GM12873 (cell line): ENCODE measurements around the gene GLRX5.

Source experiments
- TF ChIP-seq, protein P1 (sequence below): IDR thresholded peaks from 2 replicates; pipeline ENCODE4 v1.5.1; 2012; ENCODE audit warnings: low read depth, mild to moderate bottlenecking, moderate library complexity, low read length, control low read depth; ENCODE audit not compliant: insufficient read depth; ENCODE audit errors: missing control alignments

GLRX5 gene

DNA sequence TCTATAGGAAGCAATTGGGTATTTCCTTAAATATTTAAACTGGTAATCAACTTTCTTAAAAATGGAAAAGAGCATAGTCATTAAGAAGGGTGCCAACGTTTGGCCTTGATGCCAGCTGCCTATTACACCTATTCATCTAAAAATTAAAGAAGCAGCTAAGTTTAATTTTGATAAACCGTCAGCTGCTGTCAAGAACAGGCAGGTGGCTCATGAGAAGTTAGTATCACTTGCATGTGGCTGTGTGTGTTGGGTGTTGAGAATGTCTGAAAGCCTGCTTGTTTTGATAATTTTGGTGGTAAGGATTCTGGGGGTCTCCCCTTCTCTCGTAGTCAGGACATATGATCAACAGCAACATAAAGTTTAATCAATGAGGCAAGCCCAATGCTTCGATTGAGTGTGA lies 6.5 kb downstream of the GLRX5 start:
- TF ChIP-seq, protein P1, sequence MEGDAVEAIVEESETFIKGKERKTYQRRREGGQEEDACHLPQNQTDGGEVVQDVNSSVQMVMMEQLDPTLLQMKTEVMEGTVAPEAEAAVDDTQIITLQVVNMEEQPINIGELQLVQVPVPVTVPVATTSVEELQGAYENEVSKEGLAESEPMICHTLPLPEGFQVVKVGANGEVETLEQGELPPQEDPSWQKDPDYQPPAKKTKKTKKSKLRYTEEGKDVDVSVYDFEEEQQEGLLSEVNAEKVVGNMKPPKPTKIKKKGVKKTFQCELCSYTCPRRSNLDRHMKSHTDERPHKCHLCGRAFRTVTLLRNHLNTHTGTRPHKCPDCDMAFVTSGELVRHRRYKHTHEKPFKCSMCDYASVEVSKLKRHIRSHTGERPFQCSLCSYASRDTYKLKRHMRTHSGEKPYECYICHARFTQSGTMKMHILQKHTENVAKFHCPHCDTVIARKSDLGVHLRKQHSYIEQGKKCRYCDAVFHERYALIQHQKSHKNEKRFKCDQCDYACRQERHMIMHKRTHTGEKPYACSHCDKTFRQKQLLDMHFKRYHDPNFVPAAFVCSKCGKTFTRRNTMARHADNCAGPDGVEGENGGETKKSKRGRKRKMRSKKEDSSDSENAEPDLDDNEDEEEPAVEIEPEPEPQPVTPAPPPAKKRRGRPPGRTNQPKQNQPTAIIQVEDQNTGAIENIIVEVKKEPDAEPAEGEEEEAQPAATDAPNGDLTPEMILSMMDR, result no peak

DNA sequence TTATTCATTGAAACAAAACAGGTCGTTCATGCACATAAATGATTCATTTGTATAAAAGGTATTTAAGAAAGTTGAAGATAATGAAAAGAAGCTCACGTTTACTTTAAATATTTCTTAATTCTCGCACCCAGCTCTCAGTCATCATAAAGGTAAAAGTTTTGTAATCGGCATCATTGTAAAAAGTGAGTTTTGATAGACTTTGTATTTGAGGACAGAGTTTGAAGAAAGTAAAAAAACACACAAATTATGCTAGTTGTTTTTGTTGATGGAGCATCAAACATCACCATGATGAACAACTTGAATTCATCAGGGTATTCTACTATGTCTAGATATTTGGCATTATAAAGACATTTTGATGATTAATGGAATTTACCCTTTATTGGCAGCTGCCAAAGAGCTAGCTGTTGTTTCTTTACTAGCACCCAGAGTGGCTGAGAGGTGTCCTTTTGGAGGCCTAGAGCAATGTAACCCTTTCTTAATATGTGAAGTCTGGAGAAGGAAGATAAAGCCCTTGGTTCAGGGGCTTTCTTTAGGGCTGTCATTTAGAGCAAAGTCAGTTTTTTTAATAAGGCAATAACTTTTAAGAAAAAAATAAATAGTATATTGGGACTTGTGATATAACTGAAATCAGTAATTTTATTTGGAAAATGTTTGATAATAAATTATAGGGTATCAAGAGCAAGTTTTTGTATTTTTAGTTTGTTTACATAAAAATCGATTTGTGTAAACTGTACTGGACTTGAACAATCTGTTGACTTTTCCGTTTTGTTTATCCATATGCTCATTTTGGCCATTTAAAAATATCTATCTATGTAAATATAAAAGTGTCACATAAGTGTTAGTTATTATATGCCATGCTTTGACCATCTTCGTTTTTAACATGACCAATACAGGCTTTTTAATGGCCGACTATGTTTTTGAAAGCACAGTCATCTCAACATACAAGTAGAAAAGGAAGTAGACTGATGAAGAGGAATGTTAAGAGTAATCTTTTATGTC lies 7.4 kb downstream of the GLRX5 start:
- TF ChIP-seq, protein P1, result no peak

DNA sequence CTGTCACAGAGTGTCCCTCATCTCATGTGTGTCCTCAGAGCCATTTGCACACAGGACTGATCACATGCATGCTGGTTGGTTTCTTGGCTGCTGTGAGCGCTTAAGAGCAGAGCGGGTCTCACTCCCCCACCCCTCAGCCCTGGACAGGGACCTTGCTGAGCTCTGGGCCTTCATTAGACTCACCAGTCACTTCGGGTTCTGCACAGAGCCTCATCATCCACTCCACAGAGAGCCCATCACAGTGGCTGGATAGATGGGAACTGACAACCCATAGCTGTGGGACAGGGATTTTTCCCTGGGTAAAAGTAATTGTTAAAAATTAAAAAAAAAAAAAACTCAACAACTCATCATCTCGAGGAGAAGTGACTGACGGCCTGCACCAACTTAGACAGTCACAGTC lies 8.2 kb downstream of the GLRX5 start:
- TF ChIP-seq, protein P1, result no peak

DNA sequence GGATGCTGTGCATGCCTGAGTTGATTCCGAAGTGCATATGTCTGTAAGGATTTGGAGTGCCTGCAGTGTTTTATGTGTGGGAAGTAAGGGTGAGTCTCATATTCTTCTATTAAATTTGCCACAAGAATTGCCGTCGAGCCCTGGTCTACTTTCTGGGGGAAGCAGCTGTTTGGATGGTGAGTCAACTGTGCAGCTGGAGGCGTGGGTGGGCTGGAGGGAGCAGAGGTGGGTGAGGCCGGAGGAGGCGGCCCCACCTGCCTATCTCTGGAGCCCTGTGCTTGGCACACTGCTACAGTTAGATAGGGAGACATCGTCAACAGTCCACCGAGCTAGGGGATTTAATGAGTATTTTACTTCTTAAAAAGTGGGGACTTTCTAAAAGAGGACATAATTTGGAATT lies 9.7 kb downstream of the GLRX5 start:
- TF ChIP-seq, protein P1, result no peak

DNA sequence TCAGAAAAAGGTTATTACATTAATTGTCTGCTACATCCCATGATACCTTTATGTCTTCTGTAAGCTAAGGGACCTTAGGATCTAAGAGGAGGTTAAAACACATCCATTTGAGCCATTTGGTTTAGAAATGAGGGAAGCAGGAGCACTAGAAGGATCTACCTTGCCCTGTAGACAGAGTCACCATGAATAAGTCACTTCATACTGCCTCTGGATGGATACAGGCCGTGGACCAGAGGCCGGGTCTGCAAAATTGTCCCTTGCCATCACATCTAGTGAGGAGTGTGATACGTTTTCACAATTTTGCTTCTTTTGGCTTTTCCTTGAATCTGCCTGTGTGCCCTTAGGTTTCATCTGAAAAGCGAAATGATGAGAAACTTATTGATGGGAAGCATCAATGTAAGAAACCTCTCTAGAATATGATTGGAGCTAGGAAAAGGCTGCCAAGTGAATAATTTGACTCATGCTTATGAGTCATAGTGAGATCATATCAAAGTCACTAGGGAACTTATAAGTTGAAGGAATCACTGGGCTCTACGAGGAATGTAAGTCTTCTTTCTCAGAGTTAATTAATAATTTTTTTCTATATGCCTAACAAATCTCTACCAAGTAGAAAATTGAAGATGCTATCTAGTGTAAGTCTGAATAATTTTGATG lies 10.8 kb downstream of the GLRX5 start:
- TF ChIP-seq, protein P1, result no peak

DNA sequence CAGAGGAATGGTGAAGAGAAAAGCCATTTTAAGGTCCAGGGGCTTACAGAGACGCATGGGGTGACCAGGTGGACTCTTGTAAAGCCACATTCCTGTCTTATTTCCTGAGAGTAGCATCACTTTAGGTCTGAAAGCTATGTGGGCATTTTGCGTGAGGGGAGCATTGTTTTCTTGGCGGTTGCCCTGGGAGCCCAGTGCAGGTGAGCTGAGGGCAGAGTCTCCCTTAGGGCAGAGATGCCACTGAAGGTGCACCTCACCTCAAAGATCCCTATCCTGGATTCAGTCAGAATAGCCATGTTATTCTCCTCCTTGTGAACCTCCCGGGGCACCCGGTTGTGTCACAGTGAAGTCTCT lies 12.4 kb downstream of the GLRX5 start:
- TF ChIP-seq, protein P1, result no peak

DNA sequence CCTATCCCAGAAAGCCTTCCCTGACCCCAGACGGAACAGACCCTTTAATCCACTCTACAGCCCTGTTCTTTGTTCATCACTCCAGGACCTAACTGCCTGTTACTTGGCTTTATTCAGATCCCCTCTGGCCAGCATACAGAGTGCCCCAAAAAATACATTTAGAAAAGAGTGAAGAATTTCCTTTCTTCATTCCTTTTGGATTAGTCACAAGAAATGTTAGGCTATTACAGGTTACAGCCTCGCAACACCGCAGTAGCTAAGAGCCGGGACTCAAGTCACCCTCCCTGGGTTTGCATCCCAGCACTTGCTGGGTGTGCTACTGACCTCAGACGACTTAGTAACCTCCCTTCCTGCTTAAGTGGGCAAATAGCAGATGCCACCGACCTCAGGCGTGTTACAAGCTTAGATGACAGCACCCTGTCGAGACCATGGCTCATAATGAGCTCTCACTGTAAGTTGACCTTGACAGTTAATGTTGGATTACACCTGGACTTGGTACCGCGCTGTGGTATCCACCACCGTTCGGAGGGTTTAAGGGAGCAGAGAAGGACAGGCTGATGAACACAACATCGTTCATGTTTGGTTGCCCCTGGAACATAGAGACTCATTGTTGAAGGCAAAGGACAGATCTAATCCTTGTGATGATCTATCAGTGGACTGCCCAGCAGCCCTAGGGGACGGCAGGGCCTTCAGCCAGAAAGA lies 12.9 kb downstream of the GLRX5 start:
- TF ChIP-seq, protein P1, result no peak
